K562 (cell line): Measurements from ENCODE around the gene MOB3C. TPM values are rescaled to one million over a fixed set of nuclear protein-coding genes. Genes with fewer than 3 reads are reported as not detected.

Source experiments
- ATAC-seq: fragments of 200-7000 bp; cut with Tn5 transposase; 3 replicates; pipeline ENCODE4 v1.9.1; 2020; ENCODE audit warnings: moderate library complexity
- BruUV-seq: library from RNA; stranded (reverse); fragments of 400-500 nt; replicated peaks from 2 replicates; lab custom pipeline; 2021; lab: Mats Ljungman, UMichigan
- CTCF ChIA-PET: fragments of 300-600 bp; formaldehyde crosslinking; extraction: SDS; loops from one replicate; lab custom pipeline; 2021; ENCODE audit warnings: low intra/inter-chr PET ratio; lab: Yijun Ruan, JAX
- POLR2A ChIA-PET: fragments of 300-600, 350-650 bp; sonication (Branson Sonifier 250); formaldehyde crosslinking; extraction: SDS; loops from one replicate; lab custom pipeline; 2021; ENCODE audit warnings: antibody characterized with exemption, inconsistent platforms; lab: Yijun Ruan, JAX
- DNase-seq, 4 experiments: peaks; one replicate each; pipeline versions ENCODE4 v3.0.0 to v3.0.0-alpha.2; 2011 to 2018; ENCODE audit warnings: low spot score in 3 of 4, mixed read lengths in 3 of 4; ENCODE audit errors: extremely low read depth in 1 of 4
- FAIRE-seq: peaks from 2 replicates; lab custom pipeline; 2011; peaks lifted over from hg19 to GRCh38; lab: Jason Lieb, UNC
- H2AFZ ChIP-seq: 2 replicates; pipeline ENCODE4 v1.6.0; 2011; ENCODE audit warnings: low read depth, low read length, control low read depth, inconsistent platforms
- H3K27ac ChIP-seq: fragments of 200-600 bp; 3 replicates; pipeline ENCODE4 v1.8.0; 2011; ENCODE audit warnings: low read depth, mild to moderate bottlenecking, control low read depth, inconsistent platforms, low read length, moderate library complexity, mixed read lengths; ENCODE audit errors: extremely low read depth
- H3K27me3 ChIP-seq, 2 experiments: fragments of 300-600 bp in 1 of 2; 2 replicates in 1 of 2; 3 replicates in 1 of 2; pipeline versions ENCODE4 v1.6.0 to v1.8.0; 2011; ENCODE audit warnings: inconsistent platforms in 2 of 2, low read length in 2 of 2, mild to moderate bottlenecking in 1 of 2, mixed read lengths in 1 of 2, moderate library complexity in 1 of 2; ENCODE audit not compliant: control insufficient read depth in 2 of 2, insufficient read depth in 2 of 2
- H3K36me3 ChIP-seq: fragments of 300-600 bp; 3 replicates; pipeline ENCODE4 v1.8.0; 2011; ENCODE audit warnings: mild to moderate bottlenecking, low read length, inconsistent platforms; ENCODE audit not compliant: control insufficient read depth, insufficient read depth
- H3K4me1 ChIP-seq, 2 experiments: fragments of 200-600 bp in 1 of 2; replicated peaks in 1 of 2; 2 replicates in 1 of 2; 3 replicates in 1 of 2; pipeline versions ENCODE4 v1.5.1 to v1.8.0; 2011; ENCODE audit warnings: inconsistent platforms in 2 of 2, low read length in 2 of 2, mild to moderate bottlenecking in 1 of 2, mixed read lengths in 1 of 2, moderate library complexity in 1 of 2; ENCODE audit not compliant: control insufficient read depth in 2 of 2, insufficient read depth in 2 of 2
- H3K4me2 ChIP-seq: 2 replicates; pipeline ENCODE4 v1.6.1; 2011; ENCODE audit warnings: low read length, control low read depth, inconsistent platforms, mixed read lengths; ENCODE audit not compliant: insufficient read depth
- H3K4me3 ChIP-seq: fragments of 200-600 bp; sonication (generic), shearing (Covaris generic); 2 replicates; pipeline ENCODE4 v1.5.1; 2016; ENCODE audit warnings: control low read depth, inconsistent platforms
- H3K79me2 ChIP-seq: fragments of 200-600 bp; 3 replicates; pipeline ENCODE4 v1.8.0; 2011; ENCODE audit warnings: low read length, inconsistent platforms; ENCODE audit not compliant: control insufficient read depth, insufficient read depth
- H3K9ac ChIP-seq, 2 experiments: 2 replicates each; pipeline versions ENCODE4 v1.6.0 to v1.6.1; 2011; ENCODE audit warnings: low read depth in 2 of 2, low read length in 2 of 2, control low read depth in 1 of 2, inconsistent platforms in 1 of 2, mild to moderate bottlenecking in 1 of 2, mixed read lengths in 1 of 2; ENCODE audit not compliant: insufficient read depth in 1 of 2
- H3K9me1 ChIP-seq: one replicate; pipeline ENCODE4 v1.6.0; 2011; ENCODE audit warnings: inconsistent platforms, mild to moderate bottlenecking, low read length, moderate library complexity; ENCODE audit not compliant: control insufficient read depth, insufficient read depth
- H3K9me3 ChIP-seq: replicated peaks from 2 replicates; pipeline ENCODE4 v1.5.1; 2011; ENCODE audit warnings: low read depth, low read length, inconsistent platforms; ENCODE audit not compliant: control insufficient read depth, insufficient read depth
- H4K20me1 ChIP-seq: replicated peaks from 2 replicates; pipeline ENCODE4 v1.6.1; 2011; ENCODE audit warnings: low read length, inconsistent platforms, mixed read lengths; ENCODE audit not compliant: control insufficient read depth, insufficient read depth
- CTCF ChIP-seq, 3 experiments: IDR thresholded peaks in 2 of 3; conservative IDR thresholded peaks in 1 of 3; 2 replicates each; pipeline ENCODE4 v1.5.1; 2011 to 2012; ENCODE audit warnings: low read length in 3 of 3, mild to moderate bottlenecking in 3 of 3, control low read depth in 2 of 3, improper control_type of control experiment in 1 of 3, inconsistent platforms in 1 of 3, low read depth in 1 of 3, mixed read lengths in 1 of 3, moderate library complexity in 1 of 3; ENCODE audit not compliant: insufficient read depth in 2 of 3
- E2F5 ChIP-seq: sonication (generic); formaldehyde crosslinking; IDR thresholded peaks from 2 replicates; pipeline ENCODE4 v1.8.0; 2022; ENCODE audit warnings: mild to moderate bottlenecking, missing genetic modification reagents
- E2F6 ChIP-seq, 2 experiments: IDR thresholded peaks; 2 replicates each; pipeline ENCODE4 v1.6.1; 2011; ENCODE audit warnings: borderline replicate concordance in 1 of 2, control low read depth in 1 of 2, low read depth in 1 of 2, low read length in 1 of 2, mild to moderate bottlenecking in 1 of 2, mixed read lengths in 1 of 2, moderate library complexity in 1 of 2; ENCODE audit not compliant: insufficient read depth in 1 of 2, insufficient read length in 1 of 2, poor library complexity in 1 of 2, severe bottlenecking in 1 of 2; ENCODE audit errors: extremely low read depth in 1 of 2
- FOXA1 ChIP-seq: fragments of 450-650 bp; IDR thresholded peaks from 2 replicates; pipeline ENCODE4 v1.6.1; 2016; ENCODE audit warnings: mild to moderate bottlenecking, borderline replicate concordance
- GTF2B ChIP-seq: IDR thresholded peaks from 2 replicates; pipeline ENCODE4 v1.6.1; 2011; ENCODE audit not compliant: insufficient read length; ENCODE audit errors: extremely low read depth
- HDAC1 ChIP-seq, 2 experiments: fragments of 450-650 bp; IDR thresholded peaks; 2 replicates each; pipeline ENCODE4 v1.6.1; 2016 to 2017; ENCODE audit warnings: inconsistent platforms in 1 of 2, mild to moderate bottlenecking in 1 of 2, moderate library complexity in 1 of 2
- HNRNPLL ChIP-seq: fragments of 200-400 bp; formaldehyde crosslinking; IDR thresholded peaks from 2 replicates; pipeline ENCODE4 v1.6.1; 2017; ENCODE audit warnings: low read length, low read depth, mild to moderate bottlenecking; ENCODE audit not compliant: poor library complexity, severe bottlenecking
- MLLT1 ChIP-seq, 2 experiments: fragments of 450-650 bp; IDR thresholded peaks; 2 replicates each; pipeline ENCODE4 v1.6.1; 2016
- NCOA4 ChIP-seq: fragments of 450-650 bp; IDR thresholded peaks from 2 replicates; pipeline ENCODE4 v1.6.1; 2018; ENCODE audit warnings: mild to moderate bottlenecking; ENCODE audit not compliant: partially characterized antibody
- RBFOX2 ChIP-seq: fragments of 200-400 bp; formaldehyde crosslinking; IDR thresholded peaks from 2 replicates; pipeline ENCODE4 v1.6.1; 2017; ENCODE audit warnings: low read depth, mild to moderate bottlenecking, low read length, moderate library complexity
- SRF ChIP-seq, 2 experiments: fragments of 250-450, 450-650 bp in 1 of 2; sonication (Bioruptor Pico) in 1 of 2; sonication (generic) in 1 of 2; formaldehyde crosslinking; IDR thresholded peaks; 2 replicates each; pipeline versions ENCODE4 v1.5.0 to v1.5.1; 2020 to 2022; ENCODE audit warnings: mild to moderate bottlenecking in 1 of 2, missing genetic modification reagents in 1 of 2
- TFAP4 ChIP-seq: sonication (generic); formaldehyde crosslinking; IDR thresholded peaks from 2 replicates; pipeline ENCODE4 v1.8.0; 2022; ENCODE audit warnings: missing genetic modification reagents, mild to moderate bottlenecking, moderate library complexity, borderline replicate concordance
- ZNF41 ChIP-seq: fragments of 250-450 bp; sonication (Bioruptor Pico); conservative IDR thresholded peaks from 2 replicates; pipeline ENCODE4 v1.4.0; 2020; ENCODE audit warnings: mild to moderate bottlenecking
- ZNF583 ChIP-seq: fragments of 250-450 bp; sonication (Bioruptor Pico); IDR thresholded peaks from 2 replicates; pipeline ENCODE4 v1.4.0; 2020
- WGBS: fragments of 100-300 bp; shearing (Covaris generic); methylation state at CpG from one replicate; pipeline ENCODE4 v1.1.6; 2016; ENCODE audit warnings: low coverage, mixed read lengths; ENCODE audit not compliant: insufficient coverage; ENCODE audit errors: missing lambda C conversion rate; 5-methylcytosine and 5-hydroxymethylcytosine counted together
- in situ Hi-C: fragments of 300-500 bp; cut with MboI; formaldehyde crosslinking; loops from 4 replicates; pipeline ENCODE4 v1.15.0; 2018; ENCODE audit warnings: inconsistent platforms, mixed read lengths
- intact Hi-C: fragments of 100-400 bp; cut with micrococcal nuclease; formaldehyde crosslinking; loops from 2 replicates; pipeline ENCODE4 v1.14.2; 2022
- polyA plus RNA-seq, 8 experiments: library from polyadenylated mRNA; depleted of rRNA in 4 of 8; stranded (reverse) in 5 of 8; unstranded in 3 of 8; fragments of >200 nt; fragmentation: Nextera tagmentation in 2 of 8; fragmentation: Illumina TruSeq in 1 of 8; extraction: Ambion mirVana in 2 of 8; extraction: Trizol in 1 of 8; gene quantifications; 2 replicates each; pipeline versions ENCODE4 v1.2.1 to v1.2.3, GENCODE V29; 2011 to 2014; ENCODE audit warnings: inconsistent platforms in 1 of 8, missing spikeins in 1 of 8
- total RNA-seq, 7 experiments: library from RNA; depleted of rRNA in 6 of 7; stranded (reverse); fragments of >200 nt in 6 of 7; fragmentation: Illumina TruSeq in 2 of 7; extraction: Trizol in 2 of 7; gene quantifications; 2 replicates each; pipeline versions ENCODE4 v1.2.1 to v1.2.3, GENCODE V29; 2011 to 2021; ENCODE audit warnings: low replicate concordance in 1 of 7

Gene MOB3C
- total and polyA plus RNA-seq, 9 of the 15 experiments (the other 6 are each of a cell fraction or from before 2014, with no cell fraction given), result 1.0 to 7.5 (median 3.7) TPM

- CTCF ChIA-PET, result no interaction called here
- Histone ChIP-seq H3K4me2 (no peak overlapping the region), H3K36me3 (peaks cover 10% of the 10 kb centered on the region), H3K4me1 (peaks cover 0 to 16% of the 10 kb centered on the region in 2 experiments; a peak in 3 of 5 replicates), H3K27me3 (no peaks in the 10 kb centered on the region), H3K79me2 (no peaks in the 10 kb centered on the region), H3K27ac (no peak overlapping the region), H2AFZ (no peak overlapping the region), H3K9me1 (no peaks in the 10 kb centered on the region), H4K20me1 (no peaks in the 10 kb centered on the region), H3K9me3 (no peaks in the 10 kb centered on the region), H3K9ac (no peak overlapping the region), H3K4me3 (no peak overlapping the region)
- POLR2A ChIA-PET, result no interaction called here
- TF ChIP-seq HDAC1 (IDR thresholded peaks at IDR 0.05) (no peak), MLLT1 (IDR thresholded peaks at IDR 0.05) (no peak), E2F5 (CRISPR knock-in tag) (no peak), FOXA1 (no peak), NCOA4 (no peak), ZNF583 (CRISPR knock-in tag) (no peak), CTCF (IDR thresholded peaks at IDR 0.05 in 2 of 3, conservative IDR thresholded peaks at IDR 0.05 in 1 of 3; ENCODE audit: insufficient read depth in 2 of 3, low read depth in 1 of 3, low read length in 3 of 3) (no peak), SRF (CRISPR knock-in tag; IDR thresholded peaks at IDR 0.05) (no peak), GTF2B (no peak), E2F6 (IDR thresholded peaks at IDR 0.05; ENCODE audit: borderline replicate concordance in 1 of 2, extremely low read depth in 1 of 2, insufficient read depth in 1 of 2, insufficient read length in 1 of 2, low read depth in 1 of 2, low read length in 1 of 2, poor library complexity in 1 of 2, severe bottlenecking in 1 of 2) (no peak), ZNF41 (CRISPR knock-in tag) (no peak), HNRNPLL (no peak), TFAP4 (CRISPR knock-in tag) (no peak), RBFOX2 (no peak)
- no peak for ATAC-seq
- intact Hi-C loops, result no loop called here
- FAIRE-seq, result no peak
- no TSS peak for BruUV-seq
- WGBS, result 35% methylated on average over 1 of the region's 1 CpG
- DNase-seq, result no peak
- in situ Hi-C loops, result no loop called here
Observed at GRCh38 chr1:46639547-46639946, 22.9 kb upstream of the MOB3C start.
